K562 treated with DMSO at 1 percent for 48 hours (cell line): ENCODE results near the gene STAP2. TPM values are rescaled to one million over a fixed set of nuclear protein-coding genes. Genes with fewer than 3 reads are reported as not detected.

Source experiments
- total RNA-seq: library from RNA; unstranded; fragments of 300-600 nt; gene quantifications from 2 replicates; pipeline ENCODE4 v1.2.3, GENCODE V29; 2022; ENCODE audit warnings: low replicate concordance; ENCODE audit errors: extremely low read depth

Gene STAP2
- total RNA-seq = not detected in 2 replicates

DNA sequence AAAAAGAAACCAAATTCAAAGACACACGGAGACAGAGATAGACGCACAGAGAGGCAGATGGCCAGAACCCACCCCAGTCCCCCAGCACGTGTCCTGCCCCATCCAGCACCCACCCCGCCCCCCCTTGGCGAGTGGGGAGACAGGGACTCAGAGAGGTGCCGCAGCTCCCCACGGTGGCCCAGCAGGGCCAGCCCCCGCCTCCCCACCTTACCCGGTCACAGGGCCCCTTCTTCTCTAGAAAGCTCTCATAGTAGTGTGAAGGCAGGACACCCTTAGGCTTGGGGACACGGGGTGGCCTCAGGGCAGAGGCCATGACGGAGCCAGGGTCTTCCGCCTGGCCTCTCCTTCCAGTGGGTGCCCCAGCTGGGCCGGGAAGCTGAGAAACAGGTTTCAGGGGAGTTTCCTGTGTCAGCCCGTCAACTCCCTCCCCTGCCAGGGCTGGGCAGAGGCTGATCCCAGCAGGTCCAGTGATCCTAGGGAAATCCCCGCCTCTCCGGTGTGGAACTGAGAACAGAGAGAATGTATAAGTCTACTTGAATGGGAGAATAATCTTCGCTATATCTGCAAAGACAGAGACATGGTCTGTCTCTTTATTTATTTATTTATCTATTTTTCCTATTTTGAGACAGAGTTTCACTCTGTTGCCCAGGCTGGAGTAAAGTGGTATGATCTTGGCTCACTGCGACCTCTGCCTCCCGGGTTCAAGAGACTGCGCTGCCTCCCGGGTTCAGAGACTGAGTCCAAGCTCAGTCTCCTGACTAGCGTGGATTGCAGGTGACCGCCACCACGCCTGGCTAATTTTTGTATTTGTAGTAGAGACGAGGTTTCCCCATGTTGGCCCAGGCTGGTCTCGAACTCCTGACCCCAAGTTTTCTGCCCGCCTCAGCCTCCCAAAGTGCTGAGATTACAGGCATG, at the start of gene STAP2:
TSS of gene STAP2 (minus strand) at position 387 of the 915 bp plus-strand sequence. CDS start at position 313, 74 bp downstream.

GRCh38 chr19:4343370-4344307, 5.0 kb upstream of the STAP2 start, which contains the start of gene MPND:
MPND (plus strand) TSS chr19:4343562; CDS start chr19:4343594, 32 bp downstream.

DNA sequence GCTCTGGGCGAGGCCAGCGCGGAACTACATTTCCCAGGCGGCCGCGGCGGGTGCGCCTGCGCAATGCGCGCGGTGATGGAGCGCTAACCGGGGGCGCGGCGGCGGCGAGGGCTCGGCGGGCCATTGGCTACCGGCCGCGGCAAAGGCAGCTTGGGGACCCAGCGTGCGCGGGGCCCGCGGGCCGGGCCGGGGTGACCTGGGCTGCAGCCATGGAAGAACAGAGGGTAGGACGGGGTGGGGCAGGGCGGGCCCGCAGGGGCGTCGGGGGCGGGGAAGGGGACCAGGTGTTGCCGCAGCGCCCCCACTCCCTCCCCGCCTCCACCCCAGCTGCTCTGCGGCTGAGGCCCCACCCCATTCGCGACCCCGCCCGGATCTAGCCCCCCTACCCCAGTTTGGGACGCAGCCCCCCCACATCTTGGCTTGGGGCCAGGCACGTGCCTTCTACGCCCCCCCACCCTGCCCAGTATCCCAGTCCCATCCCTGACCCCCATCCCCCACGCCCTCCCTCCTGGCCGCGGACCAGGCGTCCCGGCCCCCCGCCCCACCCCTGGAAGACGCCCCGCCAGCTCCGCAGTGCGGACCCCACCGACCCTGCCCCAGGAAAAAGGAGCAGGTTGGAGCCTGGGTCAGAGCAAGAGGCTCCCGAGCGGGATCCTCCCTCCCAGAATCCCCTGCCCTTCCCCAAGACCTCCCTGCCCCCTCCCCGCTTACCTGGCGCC, 33.9 kb downstream of the STAP2 start, which contains the start of gene FSD1:
TSS of gene FSD1 (plus strand) at position 61 of the 719 bp plus-strand sequence. CDS start at position 210, 149 bp downstream.

GRCh38 chr19:4302243-4302640, 36.4 kb downstream of the STAP2 start, which contains the start of gene TMIGD2:
TMIGD2 (minus strand) TSS chr19:4302389; CDS start chr19:4302385, 4 bp downstream.

GRCh38 chr19:4278419-4279266, 60.0 kb downstream of the STAP2 start, which contains the start of gene SHD:
SHD (plus strand) TSS chr19:4279266; CDS start chr19:4280064, 798 bp downstream.

Other genes starting within 250 kb of the STAP2 start
- gene MAP2K2, start 214.7 kb downstream of the STAP2 start, total RNA-seq = not detected in 2 replicates
- gene CREB3L3, start 185.2 kb downstream of the STAP2 start, total RNA-seq = not detected in 2 replicates
- gene SIRT6, start 156.3 kb downstream of the STAP2 start, total RNA-seq = not detected in 2 replicates
- not detected in 2 replicates for gene ANKRD24, start 156.1 kb downstream of the STAP2 start, total RNA-seq
- gene EBI3, start 109.3 kb downstream of the STAP2 start, total RNA-seq = not detected in 2 replicates
- not detected in 2 replicates for gene YJU2, start 91.7 kb downstream of the STAP2 start, total RNA-seq
- not detected in 2 replicates for gene SHD, start 59.6 kb downstream of the STAP2 start, total RNA-seq
- not detected in 2 replicates for gene TMIGD2, start 36.4 kb downstream of the STAP2 start, total RNA-seq
- not detected in 2 replicates for gene FSD1, start 34.2 kb downstream of the STAP2 start, total RNA-seq
- gene MPND, start 4.7 kb upstream of the STAP2 start, total RNA-seq = not detected in 2 replicates
- gene SH3GL1, start 61.7 kb upstream of the STAP2 start, total RNA-seq = 179 TPM in 1 of 2 replicates, not detected in the other
- gene CHAF1A, start 63.8 kb upstream of the STAP2 start, total RNA-seq = not detected in 2 replicates
- not detected in 2 replicates for gene UBXN6, start 119.0 kb upstream of the STAP2 start, total RNA-seq
- gene HDGFL2, start 133.5 kb upstream of the STAP2 start, total RNA-seq = 312 TPM in 1 of 2 replicates, not detected in the other
- gene PLIN4, start 179.7 kb upstream of the STAP2 start, total RNA-seq = not detected in 2 replicates
- gene PLIN5, start 196.4 kb upstream of the STAP2 start, total RNA-seq = not detected in 2 replicates
- gene LRG1, start 201.2 kb upstream of the STAP2 start, total RNA-seq = 123 TPM in 1 of 2 replicates, not detected in the other
- gene SEMA6B, start 220.9 kb upstream of the STAP2 start, total RNA-seq = not detected in 2 replicates